IMR-90 (cell line): ENCODE results near the gene RPTOR. TPM values are rescaled to one million over a fixed set of nuclear protein-coding genes. Genes with fewer than 3 reads are reported as not detected.

Experiments
- ATAC-seq: fragments of 200-7000 bp; cut with Tn5 transposase; 2 replicates; pipeline ENCODE4 v1.9.1; 2020; ENCODE audit warnings: low read depth, mild to moderate bottlenecking, moderate library complexity
- BruUV-seq: library from RNA; stranded (reverse); fragments of 400-500 nt; replicated peaks from 2 replicates; lab custom pipeline; 2021; lab: Mats Ljungman, UMichigan
- CTCF ChIA-PET: fragments of 300-600 bp; formaldehyde crosslinking; extraction: SDS; loops from one replicate; lab custom pipeline; 2021; ENCODE audit warnings: antibody characterized with exemption; lab: Yijun Ruan, JAX
- POLR2A ChIA-PET: fragments of 300-600 bp; sonication (Branson Sonifier 250); formaldehyde crosslinking; loops from one replicate; lab custom pipeline; 2022; ENCODE audit warnings: antibody characterized with exemption; ENCODE audit not compliant: unreplicated experiment; lab: Charles Lee
- DNase-seq: peaks from one replicate; pipeline ENCODE4 v3.0.0; 2013
- H2AFZ ChIP-seq: replicated peaks from 2 replicates; pipeline ENCODE3; 2013; ENCODE audit warnings: low read length, mild to moderate bottlenecking; ENCODE audit not compliant: poor library complexity
- H2AK5ac ChIP-seq: 2 replicates; pipeline ENCODE4 v1.6.1; 2013; ENCODE audit warnings: low read depth, low read length, inconsistent platforms
- H2AK9ac ChIP-seq: replicated peaks from 2 replicates; pipeline ENCODE3; 2013; ENCODE audit warnings: mild to moderate bottlenecking, low read depth, low read length, moderate library complexity; ENCODE audit not compliant: poor library complexity
- H2BK120ac ChIP-seq: 2 replicates; pipeline ENCODE4 v1.6.1; 2013; ENCODE audit warnings: low read depth, low read length, inconsistent platforms
- H2BK15ac ChIP-seq: 3 replicates; pipeline ENCODE4 v1.6.1; 2013; ENCODE audit warnings: low read depth, low read length, inconsistent platforms
- H2BK20ac ChIP-seq: 2 replicates; pipeline ENCODE4 v1.6.1; 2013; ENCODE audit warnings: low read depth, mild to moderate bottlenecking, inconsistent platforms, low read length, moderate library complexity
- H2BK5ac ChIP-seq: 2 replicates; pipeline ENCODE4 v1.6.1; 2013; ENCODE audit warnings: mild to moderate bottlenecking, low read depth, low read length, inconsistent platforms; ENCODE audit not compliant: poor library complexity, severe bottlenecking
- H3K14ac ChIP-seq: replicated peaks from 2 replicates; pipeline ENCODE4 v1.6.1; 2013; ENCODE audit warnings: low read depth, low read length, inconsistent platforms
- H3K18ac ChIP-seq: 2 replicates; pipeline ENCODE4 v1.6.1; 2013; ENCODE audit warnings: low read depth, low read length, control low read depth
- H3K23ac ChIP-seq: 2 replicates; pipeline ENCODE4 v1.6.1; 2013; ENCODE audit warnings: low read depth, low read length, inconsistent platforms
- H3K27ac ChIP-seq: 2 replicates; pipeline ENCODE4 v1.5.1; 2013; ENCODE audit warnings: mild to moderate bottlenecking, control low read depth, low read length; ENCODE audit not compliant: insufficient read depth
- H3K27me3 ChIP-seq: 2 replicates; pipeline ENCODE4 v1.6.1; 2013; ENCODE audit warnings: low read length; ENCODE audit not compliant: control insufficient read depth, insufficient read depth
- H3K36me3 ChIP-seq: 2 replicates; pipeline ENCODE4 v1.6.1; 2013; ENCODE audit warnings: low read length, mixed read lengths; ENCODE audit not compliant: control insufficient read depth, insufficient read depth
- H3K4ac ChIP-seq: 2 replicates; pipeline ENCODE4 v1.6.1; 2013; ENCODE audit warnings: low read depth, low read length, inconsistent platforms
- H3K4me1 ChIP-seq: 2 replicates; pipeline ENCODE4 v1.6.1; 2013; ENCODE audit warnings: low read length, mixed read lengths; ENCODE audit not compliant: control insufficient read depth, insufficient read depth
- H3K4me2 ChIP-seq: 2 replicates; pipeline ENCODE4 v1.6.1; 2013; ENCODE audit warnings: low read depth, mild to moderate bottlenecking, control low read depth, low read length, moderate library complexity
- H3K4me3 ChIP-seq: 2 replicates; pipeline ENCODE4 v1.5.1; 2013; ENCODE audit warnings: low read depth, mild to moderate bottlenecking, control low read depth, low read length, moderate library complexity; ENCODE audit not compliant: insufficient read depth
- H3K56ac ChIP-seq: 2 replicates; pipeline ENCODE4 v1.6.1; 2013; ENCODE audit warnings: low read length, inconsistent platforms; ENCODE audit not compliant: insufficient read depth; ENCODE audit errors: extremely low read depth
- H3K79me1 ChIP-seq, 2 experiments: 2 replicates each; pipeline ENCODE4 v1.6.1; 2013; ENCODE audit warnings: low read length in 2 of 2, inconsistent platforms in 1 of 2, low read depth in 1 of 2
- H3K9ac ChIP-seq: 2 replicates; pipeline ENCODE4 v1.6.1; 2013; ENCODE audit warnings: low read depth, low read length, control low read depth
- H3K9me1 ChIP-seq: 2 replicates; pipeline ENCODE4 v1.6.1; 2013; ENCODE audit warnings: low read length, inconsistent platforms; ENCODE audit not compliant: insufficient read depth
- H3K9me3 ChIP-seq: 2 replicates; pipeline ENCODE4 v1.6.1; 2013; ENCODE audit warnings: low read length; ENCODE audit not compliant: control insufficient read depth, insufficient read depth
- H4K20me1 ChIP-seq: 2 replicates; pipeline ENCODE4 v1.6.1; 2013; ENCODE audit warnings: low read length, inconsistent platforms; ENCODE audit not compliant: insufficient read depth
- H4K5ac ChIP-seq: 2 replicates; pipeline ENCODE4 v1.6.1; 2013; ENCODE audit warnings: mild to moderate bottlenecking, low read depth, low read length, control low read depth
- H4K8ac ChIP-seq, 2 experiments: 2 replicates each; pipeline ENCODE4 v1.6.1; 2013; ENCODE audit warnings: low read depth in 2 of 2, low read length in 2 of 2, control low read depth in 1 of 2, inconsistent platforms in 1 of 2
- H4K91ac ChIP-seq: 2 replicates; pipeline ENCODE4 v1.6.1; 2013; ENCODE audit warnings: low read depth, low read length, inconsistent platforms; ENCODE audit not compliant: insufficient read depth
- BHLHE40 ChIP-seq: fragments of 150-350 bp; IDR thresholded peaks from 2 replicates; pipeline ENCODE4 v1.6.1; 2016; ENCODE audit warnings: mild to moderate bottlenecking, low read depth, low read length
- MAFK ChIP-seq: IDR thresholded peaks from 2 replicates; pipeline ENCODE4 v1.6.1; 2012; ENCODE audit warnings: low read depth, low read length, improper control_type of control experiment
- RFX5 ChIP-seq: IDR thresholded peaks from 2 replicates; pipeline ENCODE4 v1.8.0; 2012; ENCODE audit warnings: low read depth, mild to moderate bottlenecking, low read length, moderate library complexity
- WGBS, 2 experiments: methylation state at CpG; one replicate each; pipeline versions ENCODE4 v1.1.5 to v1.1.7; 2013; ENCODE audit warnings: missing lambda C conversion rate in 2 of 2; ENCODE audit not compliant: insufficient read length in 1 of 2; ENCODE audit errors: extremely low coverage in 2 of 2; 5-methylcytosine and 5-hydroxymethylcytosine counted together
- dilution Hi-C: fragments of 300-500 bp; cut with HindIII; formaldehyde crosslinking; loops from one replicate; pipeline ENCODE4 v1.14.3; 2018; ENCODE audit warnings: low sequenced_read_pairs; ENCODE audit not compliant: unreplicated experiment
- in situ Hi-C: fragments of 300-500 bp; cut with MboI; formaldehyde crosslinking; loops from 3 replicates; pipeline ENCODE4 v1.14.3; 2019; ENCODE audit warnings: low sequenced_read_pairs, inconsistent platforms, mixed read lengths
- intact Hi-C: fragments of 100-400 bp; cut with micrococcal nuclease; formaldehyde crosslinking; loops from 2 replicates; pipeline ENCODE4 v1.10.0; 2022
- microRNA-seq, 2 experiments: library from miRNA; stranded (forward) in 1 of 2; unstranded in 1 of 2; fragments of 10-50 nt in 1 of 2; fragments of <30 nt in 1 of 2; gene quantifications in 1 of 2; microRNA quantifications in 1 of 2; one replicate each; pipeline versions ENCODE3 to v1.1.0; 2013 to 2020; ENCODE audit not compliant: insufficient read depth in 1 of 2, insufficient read length in 1 of 2, unreplicated experiment in 1 of 2
- polyA plus RNA-seq, 3 experiments: library from polyadenylated mRNA; depleted of rRNA; stranded (reverse); fragments of >200 nt; gene quantifications; 2 replicates each; pipeline ENCODE4 v1.2.3, GENCODE V29; 2012; ENCODE audit warnings: low replicate concordance in 1 of 3
- small RNA-seq, 5 experiments: library from RNA; depleted of rRNA; stranded (forward); fragments of <200 nt; gene quantifications; one replicate each; pipeline ENCODE3, GENCODE V24; 2012
- total RNA-seq: library from RNA; depleted of rRNA; stranded (reverse); fragments of >200 nt; gene quantifications from 2 replicates; pipeline ENCODE4 v1.2.3, GENCODE V29; 2012; rRNA removed

RPTOR gene
- total and polyA plus RNA-seq, 2 of the 4 experiments (the other 2 are of a cell fraction) = 10.8 to 14.7 TPM

DNA sequence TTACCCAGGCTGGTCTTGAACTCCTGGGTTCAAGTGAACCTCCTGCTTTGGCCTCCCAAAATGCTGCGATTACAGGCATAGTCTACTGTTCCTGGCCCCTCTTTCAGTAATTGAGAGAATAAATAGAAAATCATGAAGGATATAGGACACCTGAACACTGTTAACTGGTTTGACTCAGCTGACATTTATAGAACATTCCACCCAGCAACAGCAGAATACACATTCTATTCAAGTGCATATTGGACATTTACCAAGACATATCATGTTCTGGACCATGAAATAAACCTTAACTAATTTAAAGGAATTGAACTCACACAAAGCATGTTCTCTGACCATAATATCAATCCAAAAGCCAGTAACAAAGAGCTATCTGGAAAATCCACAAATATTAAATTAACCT is 470.5 kb downstream of the RPTOR start:
- Histone ChIP-seq H3K4me2 (no peak overlapping the region), H3K4me1 (peaks cover 11% of the 10 kb centered on the region), H3K9ac (no peak overlapping the region), H3K56ac (no peak overlapping the region), H2AFZ (no peak overlapping the region), H2BK20ac (no peak overlapping the region), H4K8ac (no peak overlapping the region), H3K27ac (no peak overlapping the region), H3K27me3 (no peaks in the 10 kb centered on the region), H4K20me1 (no peaks in the 10 kb centered on the region), H3K9me1 (0 out of 2 replicates have a peak, but pooled peaks cover 3% of the 10 kb centered on the region), H3K18ac (no peak overlapping the region), H2BK15ac (no peak overlapping the region), H2AK9ac (no peak overlapping the region), H3K14ac (no peak overlapping the region), H3K4me3 (no peak overlapping the region), H2BK120ac (no peak overlapping the region), H3K36me3 (no peaks in the 10 kb centered on the region), H3K4ac (no peak overlapping the region), H4K5ac (no peak overlapping the region), H3K23ac (no peak overlapping the region), H4K91ac (no peak overlapping the region), H3K79me1 (no peaks in the 10 kb centered on the region), H2AK5ac (no peak overlapping the region), H3K9me3 (peaks cover 11% of the 10 kb centered on the region; the same call in 1 of the 2 replicates), H2BK5ac (no peak overlapping the region)
- BruUV-seq = no TSS peak
- dilution Hi-C loops (no loop called here), intact Hi-C loops (no loop called here), in situ Hi-C loops (no loop called here)
- DNase-seq = peak; percentile 52
- ChIA-PET POLR2A (no interaction called here), CTCF (no interaction called here)
- TF ChIP-seq MAFK = no peak
- no peak for TF ChIP-seq BHLHE40
- TF ChIP-seq RFX5 = 0 out of 2 replicates have a peak, but pooled peaks have one; percentile 24
- WGBS, 2 experiments = no CpG with 5 or more reads among the region's 1 CpG
- ATAC-seq = no peak

Small RNAs within 50 kb of the gene (microRNA-seq; reads per million reads assigned to microRNA genes)
- not detected for gene AC120024.2 (ENCODE audit: insufficient read depth, insufficient read length)
- not detected for gene AC120024.3 (ENCODE audit: insufficient read depth, insufficient read length)

Small RNAs within 50 kb of the gene (small RNA-seq; reads per million reads assigned to genes)
- gene AC120024.2 (0 reads per million in 5 experiments), gene AC120024.3 (0 reads per million in 5 experiments)

Other genes starting within 250 kb of the RPTOR start
- gene ENDOV, start 129.7 kb upstream of the RPTOR start, total RNA-seq = 9.4 and 15.1 TPM in 2 replicates
- 30.3 and 33.4 TPM in 2 replicates for gene ENDOV, start 129.7 kb upstream of the RPTOR start, polyA plus RNA-seq (2012; rRNA removed)
- 20.8 and 23.3 TPM in 2 replicates for gene NPTX1, start 68.2 kb upstream of the RPTOR start, total RNA-seq
- gene NPTX1, start 68.2 kb upstream of the RPTOR start, polyA plus RNA-seq (2012; rRNA removed) = 39.5 and 47.0 TPM in 2 replicates